ENCODE data around the gene SERAC1.
"Not testable (repeated sequence)": the region's sequence is repeated elsewhere in the genome, so short reads cannot be mapped to it uniquely, and the experiment has no call there.

SERAC1 gene

DNA sequence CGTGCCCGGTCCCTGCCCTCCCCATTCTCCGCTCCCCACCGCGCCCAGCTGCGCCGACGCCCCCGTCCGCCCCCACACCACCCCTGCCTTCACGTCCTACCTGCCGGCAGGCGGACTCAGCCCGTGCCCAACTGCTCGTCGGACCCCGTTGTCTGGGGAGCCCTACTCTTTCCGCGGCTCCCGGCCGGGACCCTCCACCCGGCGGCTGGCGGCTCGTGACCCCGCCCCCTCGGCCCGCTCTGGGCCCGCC lies at the start of gene SERAC1:
TSS of gene SERAC1 (minus strand) at position 223 of the 250 bp plus-strand sequence. CDS start 9,899 bp downstream, outside the sequence.
- Histone ChIP-seq H3K9me3 (no peaks in the 10 kb centered on the region), H3K27me3 (no peaks in the 10 kb centered on the region), H3K36me3 (no peaks in the 10 kb centered on the region), H3K27ac (peak within 1 kb of the TSS; percentile 93), H3K4me3 (ENCODE audit: low read depth in 1 of 2, low read length in 1 of 2) (peak within 1 kb of the TSS; percentile 67 to 94), H3K4me1 (ENCODE audit: control insufficient read depth in 1 of 2, insufficient read depth in 1 of 2, low read depth in 1 of 2, low read length in 1 of 2) (peaks cover 11 to 16% of the 10 kb centered on the region in 2 experiments)
- no peak for TF ChIP-seq CTCF (IDR thresholded peaks at IDR 0.05)

GRCh38 chr6:158213925-158214674 lies 46.0 kb upstream of the SERAC1 start:
- Histone ChIP-seq H3K27me3 (peaks cover 26% of the 10 kb centered on the region), H3K4me3 (ENCODE audit: low read depth in 1 of 2, low read length in 1 of 2) (no peak overlapping the region), H3K9me3 (no peaks in the 10 kb centered on the region), H3K4me1 (ENCODE audit: control insufficient read depth in 1 of 2, insufficient read depth in 1 of 2, low read depth in 1 of 2, low read length in 1 of 2) (peaks cover 0 to under 1% of the 10 kb centered on the region in 2 experiments), H3K36me3 (no peaks in the 10 kb centered on the region), H3K27ac (no peak overlapping the region)
- no peak for TF ChIP-seq CTCF (IDR thresholded peaks at IDR 0.05)

DNA sequence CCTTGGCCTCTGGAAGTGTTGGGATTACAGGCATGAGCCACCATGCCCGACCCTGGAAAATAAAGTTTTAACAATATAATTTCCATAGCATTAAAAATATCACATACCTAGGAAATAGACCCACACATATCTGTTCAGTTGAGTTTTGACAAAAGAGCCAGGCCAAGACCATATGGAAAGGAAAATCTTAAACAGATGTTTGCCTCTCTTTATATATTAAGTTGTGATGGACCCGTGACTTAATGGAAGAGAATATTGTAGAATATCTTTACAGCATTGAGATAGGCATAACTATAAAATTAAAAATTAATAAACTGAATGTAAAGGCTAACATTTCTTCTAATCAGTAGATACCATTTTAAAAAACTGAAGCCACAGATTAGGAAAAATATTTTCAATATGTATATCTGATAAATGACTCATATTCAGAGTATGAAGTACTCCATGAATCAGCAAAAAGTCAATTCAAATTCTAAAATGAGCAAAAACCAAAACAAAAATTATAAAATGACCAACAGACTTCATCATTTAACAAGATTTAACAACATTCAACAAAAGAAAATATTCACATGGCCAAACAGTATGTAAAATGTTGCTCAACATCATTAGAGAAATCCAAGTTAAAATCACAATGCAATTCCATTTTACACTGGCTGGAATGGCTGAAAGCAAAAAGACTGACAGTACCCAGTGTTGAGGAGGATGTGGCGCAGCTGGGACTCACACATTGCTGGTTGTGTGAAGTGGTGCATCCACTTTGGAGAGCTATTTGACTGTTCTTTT lies 43.4 kb upstream of the SERAC1 start:
- Histone ChIP-seq H3K27ac (no peak overlapping the region), H3K36me3 (no peaks in the 10 kb centered on the region), H3K4me1 (ENCODE audit: control insufficient read depth in 1 of 2, insufficient read depth in 1 of 2, low read depth in 1 of 2, low read length in 1 of 2) (no peaks in the 10 kb centered on the region), H3K9me3 (no peaks in the 10 kb centered on the region), H3K27me3 (peaks cover 52% of the 10 kb centered on the region), H3K4me3 (ENCODE audit: low read depth in 1 of 2, low read length in 1 of 2) (no peak overlapping the region)
- TF ChIP-seq CTCF (IDR thresholded peaks at IDR 0.05) = no peak

GRCh38 chr6:158209582-158210333 lies 41.7 kb upstream of the SERAC1 start:
- not testable (repeated sequence) for H3K4me3 ChIP-seq (ENCODE audit: low read depth in 1 of 2, low read length in 1 of 2); H3K27ac ChIP-seq; H3K9me3 ChIP-seq; H3K4me1 ChIP-seq (ENCODE audit: control insufficient read depth in 1 of 2, insufficient read depth in 1 of 2, low read depth in 1 of 2, low read length in 1 of 2); H3K36me3 ChIP-seq
- H3K27me3 ChIP-seq = peaks cover 52% of the 10 kb centered on the region

DNA sequence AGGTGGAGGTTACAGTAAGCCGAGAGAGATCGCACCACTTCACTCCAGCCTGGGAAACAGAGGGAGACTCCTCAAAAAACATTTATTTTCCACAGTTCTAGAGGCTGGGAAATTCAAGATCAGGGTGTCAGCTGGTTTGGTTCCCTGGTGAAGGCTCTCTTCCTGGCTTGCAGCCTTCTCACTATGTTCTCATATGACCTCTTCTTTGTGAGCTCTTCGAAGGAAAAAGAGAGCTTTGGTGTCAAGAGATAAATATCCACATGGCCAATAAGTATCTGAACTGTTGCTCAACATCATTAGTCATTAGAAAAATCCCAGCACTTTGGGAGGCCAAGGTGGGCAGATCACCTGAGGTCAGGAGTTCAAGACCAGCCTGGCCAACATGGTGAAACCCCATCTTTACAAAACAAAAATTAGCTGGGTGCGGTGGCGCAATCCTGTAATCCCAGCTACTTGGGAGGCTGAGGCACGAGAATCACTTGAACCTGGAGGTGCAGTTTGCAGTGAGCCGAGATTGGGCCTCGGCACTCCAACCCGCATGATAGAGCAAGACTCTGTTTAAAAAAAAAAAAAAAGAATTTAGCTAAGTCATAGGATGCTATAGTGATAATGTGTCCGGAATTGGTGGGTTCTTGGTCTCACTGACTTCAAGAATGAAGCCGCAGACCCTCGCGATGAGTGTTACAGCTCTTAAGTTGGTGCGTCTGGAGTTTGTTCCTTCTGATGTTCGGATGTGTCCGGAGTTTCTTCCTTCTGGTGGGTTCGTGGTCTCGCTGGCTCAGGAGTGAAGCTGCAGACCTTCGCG lies 40.4 kb upstream of the SERAC1 start:
- not testable (repeated sequence) for H3K27ac ChIP-seq; H3K4me1 ChIP-seq (ENCODE audit: control insufficient read depth in 1 of 2, insufficient read depth in 1 of 2, low read depth in 1 of 2, low read length in 1 of 2)

DNA sequence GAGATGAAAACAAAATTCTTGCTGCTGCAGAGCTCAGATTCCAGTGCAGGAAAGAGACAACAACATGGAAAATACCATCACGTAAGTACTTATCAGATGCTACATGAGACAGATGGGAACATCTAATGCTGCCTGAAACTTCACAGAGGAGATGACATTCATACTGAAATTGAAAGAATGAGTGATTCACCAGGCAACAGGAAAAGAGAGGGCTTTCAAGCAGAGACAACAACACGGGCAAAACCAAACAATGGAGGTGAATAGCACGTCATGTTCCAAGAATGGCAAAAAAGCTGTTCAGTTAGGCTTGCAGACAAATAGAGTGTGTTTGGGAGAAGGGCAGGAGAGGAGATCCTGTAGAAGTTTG lies 39.3 kb upstream of the SERAC1 start:
- H3K27ac ChIP-seq = no peak overlapping the region
- no peaks in the 10 kb centered on the region for H3K36me3 ChIP-seq
- TF ChIP-seq CTCF (IDR thresholded peaks at IDR 0.05) = no peak
- no peak overlapping the region for H3K4me3 ChIP-seq (ENCODE audit: low read depth in 1 of 2, low read length in 1 of 2)
- H3K27me3 ChIP-seq = peaks cover 47% of the 10 kb centered on the region
- no peaks in the 10 kb centered on the region for H3K4me1 ChIP-seq (ENCODE audit: control insufficient read depth in 1 of 2, insufficient read depth in 1 of 2, low read depth in 1 of 2, low read length in 1 of 2)
- no peaks in the 10 kb centered on the region for H3K9me3 ChIP-seq

More for the DNA sequence above, 40.4 kb upstream of the SERAC1 start:
- peaks cover 47% of the 10 kb centered on the region for H3K27me3 ChIP-seq
- H3K9me3 ChIP-seq; H3K4me3 ChIP-seq (ENCODE audit: low read depth in 1 of 2, low read length in 1 of 2); H3K36me3 ChIP-seq: not testable (repeated sequence)

Measured in neutrophil (primary cell).